ENCODE results near the gene SLC4A4.

Gene SLC4A4

DNA sequence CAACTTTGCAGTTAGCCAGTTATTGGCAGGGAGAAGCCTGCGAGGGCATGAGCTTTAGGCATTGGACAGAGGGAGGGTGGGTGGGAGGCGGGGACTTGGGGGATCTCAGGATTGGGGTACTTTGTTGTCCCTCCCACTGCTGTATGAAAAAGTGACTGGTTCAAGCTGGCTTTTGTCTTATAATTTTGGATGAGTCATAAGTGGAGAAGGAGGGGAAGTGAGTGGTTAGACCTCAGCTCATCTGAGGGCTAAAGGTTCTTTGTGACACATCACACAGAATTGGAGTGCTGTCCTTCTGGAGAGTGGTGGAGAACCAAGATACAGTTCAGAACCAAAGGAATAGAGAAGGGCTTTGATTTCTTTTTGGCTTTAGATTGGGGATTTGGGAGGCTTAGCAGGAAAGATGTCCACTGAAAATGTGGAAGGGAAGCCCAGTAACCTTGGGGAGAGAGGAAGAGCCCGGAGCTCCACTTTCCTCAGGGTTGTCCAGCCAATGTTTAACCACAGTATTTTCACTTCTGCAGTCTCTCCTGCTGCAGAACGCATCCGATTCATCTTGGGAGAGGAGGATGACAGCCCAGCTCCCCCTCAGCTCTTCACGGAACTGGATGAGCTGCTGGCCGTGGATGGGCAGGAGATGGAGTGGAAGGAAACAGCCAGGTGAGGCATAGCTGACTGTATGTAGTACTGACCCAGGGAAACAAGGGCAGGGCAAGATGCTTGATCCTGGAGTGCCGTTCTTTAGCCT, at the start of gene SLC4A4:
Gene SLC4A4, plus strand, starts transcription at position 175 of the 748 bp plus-strand sequence.
- no peak for DNase-seq

DNA sequence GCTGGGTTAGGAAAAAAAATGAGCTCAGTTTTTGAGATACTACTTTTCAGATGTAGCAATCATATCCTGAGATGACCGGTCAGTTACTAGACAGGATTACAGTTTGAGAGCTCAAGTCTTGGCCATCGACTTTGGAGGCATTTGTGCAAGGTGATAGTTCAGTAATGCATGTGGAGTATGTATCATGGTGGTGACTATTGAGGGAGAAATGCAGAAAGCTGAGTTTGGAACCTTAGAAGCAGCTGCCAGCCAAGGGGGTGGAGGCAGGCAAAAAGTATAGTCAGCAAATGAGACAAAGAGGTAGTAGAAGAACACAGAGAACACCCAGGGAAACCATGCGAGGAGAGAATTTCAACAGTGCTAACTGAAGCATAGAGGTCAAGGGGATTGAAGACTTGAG, 48.7 kb upstream of the SLC4A4 start:
- DNase-seq, result peak in 1 of 51 donors; percentile 11

DNA sequence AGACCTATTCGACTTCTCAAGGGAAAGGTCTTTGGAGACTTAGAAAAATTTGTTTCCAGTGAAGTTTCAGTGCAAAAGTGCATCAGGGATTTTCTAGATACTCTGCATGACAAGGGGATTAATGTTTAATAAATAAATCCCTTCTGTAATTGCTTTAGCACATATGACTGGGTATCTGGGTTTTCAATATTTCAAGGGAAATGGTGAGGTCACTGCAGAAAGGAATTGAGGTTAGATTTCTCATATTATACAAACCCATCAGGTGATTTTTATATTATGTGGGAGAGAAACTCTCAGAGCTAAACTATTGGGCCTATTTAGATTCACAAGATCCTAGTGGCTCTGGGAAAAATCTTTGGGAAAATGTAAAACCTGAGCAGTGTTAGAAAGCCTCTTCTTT, 48.3 kb upstream of the SLC4A4 start:
- DNase-seq, result no peak

DNA sequence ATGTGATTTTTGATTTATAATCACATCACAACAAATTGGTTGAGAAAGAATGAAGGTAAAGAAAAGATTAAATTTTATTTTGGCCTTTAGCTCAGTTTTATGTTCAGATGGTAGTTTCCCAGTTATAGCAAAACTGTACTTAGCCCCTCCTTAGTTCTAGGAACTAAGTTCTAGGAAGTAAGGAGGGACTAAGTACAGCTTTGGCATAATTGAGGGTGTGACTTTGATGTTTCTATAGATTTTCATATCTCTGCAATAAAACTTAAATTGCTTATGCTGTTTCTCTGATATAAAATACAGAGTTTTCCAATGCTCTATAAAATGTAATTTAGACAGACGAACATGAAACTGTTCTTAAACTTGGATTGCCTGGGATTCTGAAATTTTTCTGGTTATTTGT, 46.6 kb upstream of the SLC4A4 start:
- no peak for DNase-seq

DNA sequence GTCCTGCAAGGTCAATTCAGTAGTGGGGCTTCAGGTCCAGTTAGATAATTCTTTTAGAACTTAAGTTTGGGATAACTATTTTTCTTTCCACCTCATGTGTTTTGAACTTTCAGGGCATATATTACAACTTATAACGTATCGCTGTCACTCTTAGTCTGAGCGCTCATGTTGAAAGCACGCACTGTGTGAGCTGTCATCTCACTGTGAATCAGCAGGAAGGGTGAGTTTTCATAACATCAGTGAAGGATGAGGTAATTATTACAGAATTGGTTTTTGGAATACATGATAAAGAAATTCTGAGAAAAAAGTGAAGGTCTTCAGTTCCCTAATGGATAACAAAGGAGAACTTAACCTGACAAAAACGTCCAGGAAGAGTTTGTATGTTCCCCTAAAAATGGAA, 45.1 kb upstream of the SLC4A4 start:
- DNase-seq, result no peak

DNA sequence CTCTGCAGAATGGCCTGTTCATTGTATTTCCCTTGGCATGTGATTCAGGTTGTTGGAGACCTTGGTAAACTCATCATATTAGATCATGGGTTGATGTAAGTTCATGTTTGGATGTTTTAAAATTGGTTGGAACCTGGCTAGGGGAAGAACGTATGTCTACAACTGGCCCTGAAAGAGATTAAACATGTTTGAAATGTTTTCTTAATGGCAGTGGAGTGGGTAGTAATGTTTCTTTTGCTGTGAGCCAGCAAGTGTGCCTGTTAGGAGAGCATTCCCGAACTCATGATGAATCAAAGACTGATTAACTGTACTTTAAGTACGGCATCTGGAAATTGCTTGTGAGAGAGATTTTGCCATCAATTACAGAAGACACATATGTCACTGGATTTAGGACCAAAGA, 44.5 kb upstream of the SLC4A4 start:
- no peak for DNase-seq

DNA sequence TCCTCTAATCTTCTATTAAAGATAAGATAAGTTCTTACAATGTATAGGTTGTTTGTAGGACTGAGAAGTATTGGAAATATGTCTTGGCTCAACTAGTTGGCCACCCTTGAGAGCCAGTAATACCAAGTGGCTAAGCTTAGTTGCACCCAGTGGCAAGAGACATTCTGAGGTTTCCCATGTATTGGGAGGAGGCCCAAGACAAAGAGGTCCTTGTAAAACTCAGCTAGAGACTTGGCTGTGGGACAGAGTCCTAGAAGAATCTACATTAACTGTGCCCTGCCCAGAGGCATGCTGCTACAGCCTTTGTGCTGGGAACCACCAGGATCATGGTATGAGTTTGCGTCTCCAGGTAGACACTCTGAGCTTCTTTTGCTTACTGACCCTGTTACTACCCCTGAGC, 41.9 kb upstream of the SLC4A4 start:
- DNase-seq, result peak in 27 of 51 donors; percentile 1 to 66 (median 25)

DNA sequence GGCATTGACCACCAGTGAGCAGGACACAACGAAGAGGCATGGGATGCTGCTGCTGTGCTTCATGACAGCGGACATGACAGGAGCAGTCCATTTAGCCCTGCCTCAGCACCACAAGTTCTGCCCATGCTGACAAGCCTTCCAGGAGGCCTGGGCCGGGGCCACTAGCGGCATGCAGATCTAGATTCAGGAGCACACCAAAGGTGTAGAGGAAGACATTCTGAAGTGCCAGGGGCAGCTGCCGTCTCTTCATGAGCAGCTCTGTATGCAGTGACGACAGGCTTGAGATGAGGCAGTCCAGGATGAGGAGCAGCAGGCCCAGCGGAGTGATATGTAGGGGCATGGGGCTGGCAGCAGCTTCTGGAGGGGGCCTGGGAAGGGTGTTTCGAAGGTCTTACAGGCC, 38.5 kb upstream of the SLC4A4 start:
- no peak for DNase-seq

DNA sequence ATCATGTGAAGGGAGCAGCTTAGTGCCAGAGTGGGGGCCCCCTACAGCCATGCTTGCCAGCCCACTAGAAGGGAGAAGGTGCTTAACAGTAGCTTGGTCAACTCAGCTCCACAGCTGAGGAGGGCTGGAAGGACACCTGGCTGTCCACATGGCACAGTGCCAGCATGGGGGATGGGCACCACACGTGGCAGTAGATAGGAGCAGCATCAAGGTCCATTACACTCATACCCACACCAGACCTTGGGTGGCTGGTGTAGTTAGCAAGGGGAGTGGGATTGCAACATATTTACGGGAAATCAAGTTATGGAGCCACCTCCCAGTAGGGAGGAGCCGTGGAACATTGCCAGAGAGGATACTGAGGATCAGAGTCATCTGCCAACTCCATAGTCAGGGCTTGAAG, 37.9 kb upstream of the SLC4A4 start:
- DNase-seq, result no peak

DNA sequence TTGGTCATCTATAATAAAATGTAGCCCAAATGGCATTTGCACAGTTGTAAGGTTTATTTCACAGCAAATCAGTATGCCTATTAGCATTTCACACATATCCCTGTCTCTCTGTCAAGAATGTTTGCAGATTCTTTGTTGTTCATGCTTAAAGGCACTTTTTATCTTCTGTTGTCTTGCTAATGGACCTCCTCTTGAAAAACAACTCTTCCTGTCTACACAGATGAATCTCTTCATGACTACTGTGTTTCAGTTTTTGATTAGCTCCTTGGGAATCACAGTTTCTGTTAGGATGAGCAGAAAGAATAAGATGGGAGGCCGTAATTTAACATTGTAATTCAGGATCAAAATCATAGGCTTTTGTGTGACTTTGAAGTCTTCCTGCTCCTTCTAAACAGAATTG, 35.5 kb upstream of the SLC4A4 start:
- no peak for DNase-seq

DNA sequence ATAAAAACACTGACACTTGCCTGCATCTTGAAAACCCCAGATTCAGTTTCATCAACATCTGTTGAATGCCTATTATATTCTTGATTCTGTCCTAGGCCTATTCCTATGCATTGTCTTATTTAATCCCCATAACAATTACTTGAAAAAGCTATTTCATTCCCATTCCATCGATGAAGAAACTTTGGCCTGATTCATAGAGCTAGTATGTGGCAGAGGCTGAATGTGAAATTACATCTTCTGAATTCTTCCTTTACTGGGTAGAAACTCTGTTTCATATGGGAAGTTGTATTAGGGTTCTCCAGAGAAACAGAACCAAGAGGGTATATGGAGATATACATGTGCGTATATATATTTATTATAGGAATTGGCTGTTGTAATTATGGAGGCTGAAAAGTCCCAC, 35.0 kb upstream of the SLC4A4 start:
- DNase-seq, result no peak

DNA sequence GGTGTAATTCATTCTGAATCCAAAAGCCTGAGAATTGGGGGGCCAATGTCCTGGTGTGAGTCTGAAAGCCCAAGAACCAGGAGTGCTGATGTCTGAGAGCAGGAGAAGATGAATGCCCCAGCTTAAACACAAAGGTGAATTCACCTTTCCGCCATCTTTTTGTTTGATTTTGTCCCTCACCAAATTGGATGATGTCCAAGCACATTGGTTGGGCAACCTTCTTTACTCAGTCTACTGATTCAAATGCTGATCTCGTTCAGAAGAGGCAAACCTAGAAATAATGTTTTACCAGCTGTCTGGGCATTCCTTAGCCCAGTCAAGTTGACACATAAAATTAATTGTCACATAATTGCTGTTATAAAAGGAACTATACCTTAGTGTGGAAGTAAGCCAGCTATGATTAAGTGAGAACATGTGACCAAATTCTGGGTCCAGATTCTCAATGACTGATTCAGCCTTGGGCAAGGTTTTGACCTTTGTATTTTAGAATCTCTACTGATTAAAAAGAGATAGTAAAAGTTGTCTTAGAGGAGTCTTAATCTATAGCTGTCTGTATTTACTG, 34.5 kb upstream of the SLC4A4 start:
- no peak for DNase-seq

DNA sequence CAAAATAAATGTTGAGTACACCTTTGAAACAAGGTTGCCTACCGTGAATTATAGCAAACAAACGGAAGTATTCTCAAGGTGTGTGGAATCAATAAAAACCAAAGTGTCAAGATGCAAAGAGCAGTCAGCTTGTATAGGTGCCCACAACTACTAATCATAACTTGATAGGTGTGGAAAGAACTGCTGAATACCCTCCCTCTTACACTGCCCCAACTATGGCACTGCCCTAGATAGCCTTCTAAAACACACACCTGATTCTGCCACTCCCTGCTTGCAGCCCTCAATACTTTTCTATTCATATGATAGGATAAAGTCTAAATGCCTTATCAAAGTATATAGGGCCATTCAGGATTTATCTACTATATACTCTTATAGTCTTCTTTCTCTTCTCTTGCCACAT, 31.1 kb upstream of the SLC4A4 start:
- DNase-seq, result no peak

DNA sequence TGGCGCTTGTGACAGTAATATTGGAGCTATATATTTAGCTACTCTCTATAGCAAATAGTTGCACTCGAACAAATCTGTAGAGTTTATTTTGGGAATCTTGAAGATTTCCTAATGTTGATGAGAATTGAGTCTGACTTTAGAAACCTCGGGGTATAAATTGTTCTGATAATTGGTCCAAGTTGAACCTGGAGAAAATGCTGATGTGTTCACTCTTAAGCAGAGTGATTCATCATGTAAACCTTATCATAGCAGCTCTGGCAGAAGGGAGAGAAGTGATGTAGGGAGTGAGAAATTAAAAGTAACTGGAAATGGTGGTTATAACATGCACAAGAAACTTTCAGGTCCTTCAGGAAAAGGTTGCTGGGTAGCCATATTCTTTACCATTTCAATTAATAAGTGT, 16.4 kb upstream of the SLC4A4 start:
- DNase-seq, result no peak

DNA sequence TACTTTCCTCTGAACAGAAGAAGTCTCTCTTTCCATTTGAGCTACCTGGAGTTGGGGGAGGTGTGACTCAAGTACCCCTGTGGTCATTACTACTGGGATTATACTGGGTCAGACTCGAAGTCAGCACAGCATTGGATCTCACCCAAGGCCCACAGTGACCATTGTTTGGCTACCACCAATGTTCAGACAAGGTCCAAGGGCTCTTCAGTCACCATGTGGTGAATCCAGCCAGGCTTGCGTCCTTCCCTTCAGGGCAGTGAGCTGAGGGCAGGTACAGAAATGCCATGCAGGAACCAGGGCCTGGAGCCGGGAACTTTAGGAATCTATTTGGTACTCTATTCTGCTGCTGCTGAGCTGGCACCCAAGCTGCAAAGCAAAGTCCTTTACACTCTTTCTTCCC, 5.5 kb upstream of the SLC4A4 start:
- DNase-seq, result no peak

DNA sequence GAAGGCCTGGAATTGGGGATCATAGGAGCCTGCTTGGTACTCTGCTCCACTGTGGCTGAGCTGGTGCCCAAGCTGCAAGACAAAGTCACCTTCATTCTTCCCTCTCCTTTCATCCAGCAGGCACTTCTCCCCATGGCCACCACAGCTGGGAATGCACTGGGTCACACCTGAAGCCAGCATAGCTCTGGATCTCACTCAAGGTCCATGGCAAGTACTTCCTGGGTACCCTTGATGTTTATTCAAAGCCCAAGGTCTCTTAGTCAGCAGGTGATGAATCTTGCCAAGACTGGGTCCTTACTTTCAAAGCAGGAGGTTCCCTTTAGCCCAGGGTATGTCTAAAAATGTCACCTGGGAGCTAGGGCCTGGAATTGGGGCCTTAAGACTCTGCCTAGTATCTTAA, 4.9 kb upstream of the SLC4A4 start:
- no peak for DNase-seq

DNA sequence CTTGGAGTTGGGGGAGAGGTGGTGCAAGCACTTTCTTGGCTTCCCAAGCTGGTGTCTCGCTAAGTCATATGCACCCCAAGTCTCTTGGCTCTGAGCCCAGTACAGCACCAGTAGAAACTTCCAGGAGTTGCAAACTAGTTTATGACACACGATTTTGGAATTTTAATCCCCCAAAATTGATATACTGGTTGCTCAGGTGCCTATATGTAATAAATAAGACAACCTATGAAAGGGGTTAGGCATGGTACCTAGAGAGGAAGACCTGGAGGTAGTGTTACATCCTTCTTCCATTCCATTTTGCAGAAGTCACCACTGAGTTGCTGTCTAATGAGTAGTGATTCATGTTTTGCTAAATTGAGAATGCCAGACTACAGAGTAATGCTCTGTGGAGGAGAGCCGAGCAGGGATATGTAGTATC, 4.3 kb upstream of the SLC4A4 start:
- no peak for DNase-seq

DNA sequence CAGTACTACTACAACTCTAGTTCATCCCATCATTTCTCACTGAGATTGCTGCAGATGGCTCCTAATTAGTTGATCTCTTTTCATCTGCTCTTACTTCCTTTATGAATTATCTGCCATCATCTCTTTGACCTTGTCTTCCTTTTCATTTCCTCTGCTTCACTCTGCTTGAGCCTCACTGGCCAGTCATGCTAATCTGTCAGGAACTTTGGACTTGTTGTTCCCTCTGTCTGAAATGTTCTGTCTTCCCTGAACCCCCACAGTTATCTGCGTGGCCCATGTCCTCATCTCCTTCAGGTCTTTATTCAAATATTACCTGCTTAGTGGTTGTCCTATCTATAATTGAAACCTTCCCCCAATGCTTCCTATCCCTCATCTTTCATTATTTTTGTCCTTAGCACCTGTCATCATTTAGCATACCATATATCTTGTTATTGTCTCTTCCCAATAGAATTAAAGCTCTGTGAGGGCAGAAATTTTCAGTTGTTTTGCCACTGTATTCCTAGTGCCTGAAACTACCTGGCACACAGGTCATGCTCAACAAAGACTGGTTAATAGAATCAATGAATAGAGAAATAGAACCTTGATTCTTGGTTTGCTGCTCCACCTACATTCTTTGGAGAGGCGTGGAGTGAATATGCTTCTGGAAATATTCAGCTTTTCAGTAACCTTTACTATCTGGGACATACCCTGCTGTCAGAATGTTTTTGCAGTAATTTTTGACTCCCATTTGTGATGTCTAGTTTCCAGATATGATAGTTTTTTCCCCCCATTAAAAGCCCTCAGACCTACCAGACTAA, 5.0 kb downstream of the SLC4A4 start:
- no peak for DNase-seq

DNA sequence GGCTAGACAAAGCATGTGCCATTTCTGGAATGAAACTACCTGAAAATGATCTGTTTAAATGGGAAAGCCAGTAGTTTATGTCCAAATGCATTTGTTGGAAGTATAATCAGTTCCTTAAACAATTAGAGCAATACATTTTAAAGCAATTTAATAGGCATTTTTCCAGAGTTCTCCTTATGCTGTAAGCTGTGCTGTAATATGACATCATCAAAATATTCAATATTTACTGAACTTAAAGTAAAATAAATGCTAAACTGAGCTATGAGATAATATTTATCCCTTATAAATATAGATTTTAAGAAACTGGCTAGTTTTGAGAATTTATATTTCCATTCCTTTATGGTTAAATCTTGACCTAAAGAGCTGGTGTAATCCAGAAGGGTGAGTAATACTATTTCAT, 7.9 kb downstream of the SLC4A4 start:
- no peak for DNase-seq

DNA sequence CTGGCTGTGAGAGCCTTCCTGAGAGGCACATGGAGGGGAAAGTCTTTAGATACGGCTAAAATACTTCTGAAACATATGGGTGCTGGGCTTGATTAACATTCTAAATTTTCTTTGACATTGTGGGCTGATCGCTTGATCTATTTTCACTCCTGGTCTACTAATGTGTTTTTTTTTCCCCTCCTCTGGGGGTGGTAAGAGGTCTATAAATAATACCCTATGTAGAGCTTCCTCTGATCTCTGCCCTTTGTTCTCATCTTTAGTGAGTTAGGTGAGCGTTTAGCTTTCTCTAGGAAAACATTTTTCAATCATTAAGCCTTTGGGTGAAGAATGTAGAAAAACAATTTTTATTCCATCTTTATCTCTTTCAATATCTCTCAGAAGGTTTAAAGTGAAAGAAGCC, 9.8 kb downstream of the SLC4A4 start:
- no peak for DNase-seq

DNA sequence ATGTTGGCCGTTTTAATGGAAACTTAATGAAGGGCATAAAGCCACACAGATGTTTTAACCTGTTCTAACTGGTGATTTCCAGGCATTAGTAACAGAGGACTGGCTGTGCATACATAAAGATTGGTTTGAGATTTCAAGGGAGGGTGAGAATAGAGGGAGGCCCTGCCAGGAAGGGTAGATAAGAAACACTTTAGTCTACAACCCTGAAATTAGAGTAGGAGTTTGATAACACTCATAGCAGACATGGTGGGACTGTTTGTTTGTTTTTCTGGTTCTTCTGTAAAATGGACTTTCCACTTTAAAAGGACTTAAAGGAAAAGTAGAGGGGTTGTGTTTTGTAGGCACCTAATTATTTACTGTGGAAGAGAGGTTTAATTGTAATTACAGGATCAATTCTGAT, 16.2 kb downstream of the SLC4A4 start:
- DNase-seq, result no peak

DNA sequence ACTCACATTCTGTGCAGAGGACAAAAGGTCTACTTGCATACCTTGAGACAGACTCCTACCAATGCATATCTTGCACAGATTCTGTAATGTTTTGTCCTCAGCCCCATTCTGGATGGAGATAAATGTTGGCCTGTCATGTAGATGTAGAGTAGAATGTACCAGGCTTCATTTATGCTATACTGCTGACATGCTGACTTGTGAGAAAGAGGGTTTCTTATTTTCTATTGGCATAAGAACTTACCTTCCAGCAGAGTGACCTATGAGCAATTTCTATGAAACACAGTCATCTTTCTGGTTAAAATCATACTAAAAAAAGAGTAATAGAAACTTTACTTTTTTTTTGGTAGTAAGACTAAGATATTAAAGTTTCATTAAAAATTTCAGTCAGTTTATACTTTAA, 17.2 kb downstream of the SLC4A4 start:
- DNase-seq, result no peak
